ENCODE measurements around the gene DRC7. TPM values are rescaled to one million over a fixed set of nuclear protein-coding genes. Genes with fewer than 3 reads are reported as not detected.

The DRC7 gene
- total and polyA plus RNA-seq, 8 donors = not detected

DNA sequence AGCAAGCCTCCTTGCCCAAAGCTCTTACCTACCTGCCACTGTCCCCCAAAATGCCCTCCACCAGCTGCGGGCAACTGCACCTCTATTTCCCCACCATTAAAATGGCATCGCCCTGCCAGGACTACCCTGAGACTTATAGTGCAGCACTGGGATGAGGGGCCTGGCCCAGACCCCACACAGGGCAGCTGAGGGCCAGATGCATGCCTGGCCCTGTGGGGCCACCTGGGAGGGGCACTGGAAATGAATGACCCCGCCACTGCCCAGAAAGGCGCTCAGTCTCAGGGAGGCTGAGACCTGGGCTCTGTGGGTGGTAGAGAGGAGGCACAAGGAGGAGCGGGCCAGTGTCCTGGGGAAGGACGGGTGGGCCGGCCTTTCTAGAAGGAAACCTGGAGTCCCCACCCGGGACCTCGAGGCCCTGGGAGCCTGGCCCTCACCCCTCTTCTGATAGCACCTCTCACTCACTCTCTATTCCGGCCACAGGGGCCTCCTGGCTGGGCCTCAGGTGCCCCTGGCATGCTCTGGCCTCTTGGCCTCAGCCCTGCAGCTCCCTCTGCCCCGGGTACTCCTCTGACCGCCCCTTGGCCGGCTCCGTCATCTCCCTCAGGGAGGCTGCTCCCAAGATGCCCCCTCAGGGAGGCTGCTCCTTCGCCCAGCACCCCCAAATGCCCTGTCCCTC is 67.9 kb downstream of the DRC7 start:
- no peak for DNase-seq
- Histone ChIP-seq H3K4me3 (no peak overlapping the region), H3K27ac (no peak overlapping the region), H3K27me3 (no peaks in the 10 kb centered on the region), H3K9me3 (no peaks in the 10 kb centered on the region), H3K36me3 (peaks cover 32 to 94% (median 83%) of the 10 kb centered on the region in 4 donors), H3K4me1 (peaks cover 0 to 9% (median 1%) of the 10 kb centered on the region in 4 donors)
- no peak for TF ChIP-seq POLR2AphosphoS5 (IDR thresholded peaks at IDR 0.05)
- no peak for TF ChIP-seq POLR2A (IDR thresholded peaks at IDR 0.05)
- TF ChIP-seq, protein P1, sequence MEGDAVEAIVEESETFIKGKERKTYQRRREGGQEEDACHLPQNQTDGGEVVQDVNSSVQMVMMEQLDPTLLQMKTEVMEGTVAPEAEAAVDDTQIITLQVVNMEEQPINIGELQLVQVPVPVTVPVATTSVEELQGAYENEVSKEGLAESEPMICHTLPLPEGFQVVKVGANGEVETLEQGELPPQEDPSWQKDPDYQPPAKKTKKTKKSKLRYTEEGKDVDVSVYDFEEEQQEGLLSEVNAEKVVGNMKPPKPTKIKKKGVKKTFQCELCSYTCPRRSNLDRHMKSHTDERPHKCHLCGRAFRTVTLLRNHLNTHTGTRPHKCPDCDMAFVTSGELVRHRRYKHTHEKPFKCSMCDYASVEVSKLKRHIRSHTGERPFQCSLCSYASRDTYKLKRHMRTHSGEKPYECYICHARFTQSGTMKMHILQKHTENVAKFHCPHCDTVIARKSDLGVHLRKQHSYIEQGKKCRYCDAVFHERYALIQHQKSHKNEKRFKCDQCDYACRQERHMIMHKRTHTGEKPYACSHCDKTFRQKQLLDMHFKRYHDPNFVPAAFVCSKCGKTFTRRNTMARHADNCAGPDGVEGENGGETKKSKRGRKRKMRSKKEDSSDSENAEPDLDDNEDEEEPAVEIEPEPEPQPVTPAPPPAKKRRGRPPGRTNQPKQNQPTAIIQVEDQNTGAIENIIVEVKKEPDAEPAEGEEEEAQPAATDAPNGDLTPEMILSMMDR (IDR thresholded peaks at IDR 0.05) = no peak
- no peak for TF ChIP-seq EP300 (IDR thresholded peaks at IDR 0.05)
- intact Hi-C loops (cut with DNase I; ENCODE audit: low total_unique reads) = no loop called here
- 72 to 83% (median 78%) methylated on average over 15 of the region's 15 CpGs for WGBS, 5 donors

DNA sequence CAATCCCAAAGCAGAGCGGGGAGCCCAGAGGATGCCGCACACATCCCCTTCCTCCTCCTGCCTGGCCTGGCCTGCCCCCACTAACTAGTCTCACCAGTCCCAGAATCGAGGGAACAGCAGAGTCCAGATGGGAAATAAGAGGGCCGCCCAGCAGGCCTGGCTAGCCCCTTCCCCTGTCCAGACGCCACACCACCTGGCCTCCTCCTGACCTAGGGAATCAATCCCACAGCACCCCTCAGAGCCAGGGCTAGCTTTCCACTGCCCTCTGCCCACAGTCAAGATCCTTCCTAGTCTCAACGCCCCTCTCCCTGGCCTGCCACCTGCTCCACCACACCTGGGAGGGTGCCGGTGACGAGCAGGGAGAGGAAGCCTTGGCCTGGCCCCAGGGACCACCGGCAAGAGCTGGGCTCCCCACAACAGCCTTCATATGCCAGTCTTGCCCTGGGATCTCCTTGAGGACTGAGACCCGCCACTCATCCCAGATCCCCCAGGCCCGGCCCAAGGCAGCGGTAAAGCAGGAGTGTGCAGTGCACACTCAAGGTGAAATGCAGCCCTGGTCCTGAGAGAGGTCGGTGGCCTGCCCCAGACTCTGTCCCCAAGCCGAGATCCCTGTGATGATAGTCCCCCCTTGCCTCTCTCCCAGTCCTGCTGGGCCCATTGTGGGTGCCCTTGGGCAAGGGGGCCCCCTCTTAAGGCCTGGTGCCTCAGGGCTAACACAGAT is 68.8 kb downstream of the DRC7 start:
- H3K9me3 ChIP-seq = no peaks in the 10 kb centered on the region
- DNase-seq = no peak
- H3K4me1 ChIP-seq = peaks cover 0 to 8% (median 0%) of the 10 kb centered on the region in 4 donors
- intact Hi-C loops (cut with DNase I; ENCODE audit: low total_unique reads) = no loop called here
- TF ChIP-seq POLR2A (IDR thresholded peaks at IDR 0.05) (no peak), POLR2AphosphoS5 (IDR thresholded peaks at IDR 0.05) (no peak), EP300 (IDR thresholded peaks at IDR 0.05) (no peak)
- TF ChIP-seq, protein P1 (IDR thresholded peaks at IDR 0.05) = no peak
- no peaks in the 10 kb centered on the region for H3K27me3 ChIP-seq
- no peak overlapping the region for H3K4me3 ChIP-seq
- 88 to 95% (median 92%) methylated on average over 10 to 14 of the region's 14 CpGs for WGBS, 5 donors
- H3K27ac ChIP-seq = peak overlapping the region in 1 of 5 donors; percentile 4
- peaks cover 32 to 100% (median 87%) of the 10 kb centered on the region in 4 donors for H3K36me3 ChIP-seq

DNA sequence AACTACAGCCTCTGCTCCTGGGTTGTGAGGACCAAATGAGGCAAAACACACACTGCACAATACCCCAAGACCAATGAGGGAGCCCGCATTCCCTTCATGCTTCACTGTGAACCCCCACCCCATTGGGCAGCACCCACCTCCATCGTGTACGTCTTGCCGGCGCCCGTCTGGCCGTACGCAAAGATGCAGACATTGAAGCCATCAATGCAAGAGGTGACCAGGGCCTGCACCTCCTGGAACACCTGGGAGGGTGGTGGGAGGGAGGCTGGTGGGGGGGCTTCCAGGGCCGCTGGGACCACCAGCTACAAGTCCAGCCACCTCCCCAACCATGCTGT is 69.4 kb downstream of the DRC7 start:
- Histone ChIP-seq H3K4me3 (no peak overlapping the region), H3K4me1 (peaks cover 0 to 8% (median 0%) of the 10 kb centered on the region in 4 donors), H3K27me3 (no peaks in the 10 kb centered on the region), H3K9me3 (no peaks in the 10 kb centered on the region), H3K36me3 (peaks cover 36 to 100% (median 87%) of the 10 kb centered on the region in 4 donors), H3K27ac (peak overlapping the region in 1 of 5 donors; percentile 4)
- TF ChIP-seq POLR2AphosphoS5 (IDR thresholded peaks at IDR 0.05) = no peak
- TF ChIP-seq EP300 (IDR thresholded peaks at IDR 0.05) = no peak
- TF ChIP-seq POLR2A (IDR thresholded peaks at IDR 0.05) = no peak
- TF ChIP-seq, protein P1 (IDR thresholded peaks at IDR 0.05) = no peak
- DNase-seq = no peak
- intact Hi-C loops (cut with DNase I; ENCODE audit: low total_unique reads) = no loop called here
- WGBS, 5 donors = 90 to 97% (median 92%) methylated on average over 9 of the region's 9 CpGs

DNA sequence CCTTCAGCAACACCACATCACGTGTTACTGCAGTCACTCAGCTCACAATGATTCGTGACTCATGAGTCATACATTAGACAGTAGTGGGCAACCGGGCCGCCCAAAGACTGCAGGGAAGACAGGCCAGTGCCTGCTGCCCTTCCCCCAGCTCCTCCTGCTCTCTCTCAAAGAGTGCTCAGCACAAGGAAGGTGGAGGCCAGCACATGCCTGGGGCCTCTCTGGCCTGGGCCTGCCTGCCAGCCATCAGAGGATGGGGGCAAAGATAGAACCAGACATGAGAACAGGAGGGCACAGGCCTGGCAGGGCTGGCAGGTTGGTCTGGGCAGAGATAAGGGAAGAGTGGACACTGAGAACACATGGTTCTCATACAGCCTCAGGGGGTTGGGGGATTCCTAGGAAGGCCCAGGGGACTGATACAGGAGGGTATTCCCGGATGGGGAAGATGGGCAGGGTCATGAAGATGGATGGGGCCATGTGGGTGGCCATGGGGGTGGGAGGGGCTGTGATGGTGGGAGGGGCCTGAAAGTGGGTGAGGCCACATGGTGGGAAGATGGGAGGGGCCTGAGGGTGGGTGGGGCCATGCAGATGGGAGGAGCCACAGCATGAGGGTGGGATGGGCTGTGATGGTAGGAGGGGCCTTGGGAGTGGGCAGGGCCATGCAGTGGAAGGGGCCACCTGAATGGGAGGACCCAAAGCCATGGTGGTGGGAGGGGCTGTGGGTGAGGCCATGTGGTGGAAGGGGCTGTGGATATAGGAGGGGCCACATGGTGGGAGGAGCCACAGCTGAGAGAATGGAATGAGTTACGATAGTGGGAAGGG is 69.9 kb downstream of the DRC7 start:
- DNase-seq = no peak
- intact Hi-C loops (cut with DNase I; ENCODE audit: low total_unique reads) = no loop called here
- no peaks in the 10 kb centered on the region for H3K27me3 ChIP-seq
- WGBS, 5 donors = 49 to 86% (median 74%) methylated on average over 6 of the region's 6 CpGs
- peak overlapping the region in 1 of 5 donors; percentile 4 for H3K27ac ChIP-seq
- no peaks in the 10 kb centered on the region for H3K9me3 ChIP-seq
- H3K4me3 ChIP-seq = no peak overlapping the region
- TF ChIP-seq POLR2AphosphoS5 (IDR thresholded peaks at IDR 0.05) = no peak
- H3K4me1 ChIP-seq = peaks cover 0 to 8% (median 0%) of the 10 kb centered on the region in 4 donors
- H3K36me3 ChIP-seq = peaks cover 39 to 100% (median 87%) of the 10 kb centered on the region in 4 donors
